MM.1S (cell line): ENCODE data around the gene PSTK.

ENCODE experiments used
- DNase-seq: peaks from one replicate; pipeline ENCODE4 v3.0.0-alpha.2; 2015
- H2AFZ ChIP-seq: fragments of 300-600 bp; sonication (generic); 2 replicates; pipeline ENCODE4 v1.6.0; 2016; ENCODE audit warnings: antibody characterized with exemption, low read length
- H3F3A ChIP-seq: fragments of 300-600 bp; sonication (generic); 2 replicates; pipeline ENCODE4 v1.6.1; 2016; ENCODE audit warnings: mild to moderate bottlenecking, antibody characterized with exemption, low read length, moderate library complexity, mixed read lengths; ENCODE audit not compliant: insufficient read depth
- H3K27ac ChIP-seq: fragments of 300-600 bp; sonication (generic); 2 replicates; pipeline ENCODE4 v1.5.1; 2016; ENCODE audit warnings: mild to moderate bottlenecking, low read length
- H3K27me3 ChIP-seq: fragments of 300-600 bp; sonication (generic); replicated peaks from 2 replicates; pipeline ENCODE4 v1.6.0; 2016; ENCODE audit warnings: low read length; ENCODE audit not compliant: insufficient read depth
- H3K36me3 ChIP-seq: fragments of 300-600 bp; sonication (generic); replicated peaks from 2 replicates; pipeline ENCODE4 v1.6.1; 2016; ENCODE audit warnings: mild to moderate bottlenecking, low read length, mixed read lengths; ENCODE audit not compliant: insufficient read depth
- H3K4me1 ChIP-seq: fragments of 300-600 bp; sonication (generic); 2 replicates; pipeline ENCODE4 v1.6.1; 2016; ENCODE audit warnings: low read length, mixed read lengths
- H3K4me2 ChIP-seq: fragments of 300-600 bp; sonication (generic); 2 replicates; pipeline ENCODE4 v1.6.0; 2016; ENCODE audit warnings: low read depth, low read length
- H3K4me3 ChIP-seq: fragments of 300-600 bp; sonication (generic); 2 replicates; pipeline ENCODE4 v1.5.1; 2016; ENCODE audit warnings: low read length, mixed read lengths
- H3K79me2 ChIP-seq: fragments of 300-600 bp; sonication (generic); 2 replicates; pipeline ENCODE4 v1.6.1; 2016; ENCODE audit warnings: mixed run types, low read length, mixed read lengths
- H3K9ac ChIP-seq: fragments of 300-600 bp; sonication (generic); 2 replicates; pipeline ENCODE4 v1.6.1; 2016; ENCODE audit warnings: low read length, mixed read lengths
- H3K9me2 ChIP-seq: fragments of 300-600 bp; sonication (generic); replicated peaks from 2 replicates; pipeline ENCODE4 v1.6.1; 2016; ENCODE audit warnings: mild to moderate bottlenecking, low read length, mixed read lengths; ENCODE audit not compliant: insufficient read depth
- H3K9me3 ChIP-seq: fragments of 300-600 bp; sonication (generic); replicated peaks from 2 replicates; pipeline ENCODE4 v1.6.1; 2016; ENCODE audit warnings: mild to moderate bottlenecking, low read length, mixed read lengths; ENCODE audit not compliant: insufficient read depth
- H4K20me1 ChIP-seq: fragments of 300-600 bp; sonication (generic); 2 replicates; pipeline ENCODE4 v1.6.1; 2016; ENCODE audit warnings: mild to moderate bottlenecking, low read length, moderate library complexity, mixed read lengths; ENCODE audit not compliant: insufficient read depth
- EZH2 ChIP-seq: fragments of 300-600 bp; sonication (generic); optimal IDR thresholded peaks from 2 replicates; pipeline ENCODE3; 2017; ENCODE audit warnings: low read depth, mild to moderate bottlenecking, antibody characterized with exemption, low read length, mixed read lengths
- EZH2phosphoT487 ChIP-seq: fragments of 300-600 bp; sonication (generic); IDR thresholded peaks from 2 replicates; pipeline ENCODE4 v1.6.1; 2018; ENCODE audit warnings: antibody characterized with exemption, low read length
- TF ChIP-seq, protein P1 (sequence below): fragments of 300-600 bp; sonication (generic); IDR thresholded peaks from 2 replicates; pipeline ENCODE4 v1.5.1; 2016; ENCODE audit warnings: antibody characterized with exemption, low read length, mixed read lengths

Gene PSTK, protein sequence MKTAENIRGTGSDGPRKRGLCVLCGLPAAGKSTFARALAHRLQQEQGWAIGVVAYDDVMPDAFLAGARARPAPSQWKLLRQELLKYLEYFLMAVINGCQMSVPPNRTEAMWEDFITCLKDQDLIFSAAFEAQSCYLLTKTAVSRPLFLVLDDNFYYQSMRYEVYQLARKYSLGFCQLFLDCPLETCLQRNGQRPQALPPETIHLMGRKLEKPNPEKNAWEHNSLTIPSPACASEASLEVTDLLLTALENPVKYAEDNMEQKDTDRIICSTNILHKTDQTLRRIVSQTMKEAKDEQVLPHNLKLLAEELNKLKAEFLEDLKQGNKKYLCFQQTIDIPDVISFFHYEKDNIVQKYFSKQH

DNA sequence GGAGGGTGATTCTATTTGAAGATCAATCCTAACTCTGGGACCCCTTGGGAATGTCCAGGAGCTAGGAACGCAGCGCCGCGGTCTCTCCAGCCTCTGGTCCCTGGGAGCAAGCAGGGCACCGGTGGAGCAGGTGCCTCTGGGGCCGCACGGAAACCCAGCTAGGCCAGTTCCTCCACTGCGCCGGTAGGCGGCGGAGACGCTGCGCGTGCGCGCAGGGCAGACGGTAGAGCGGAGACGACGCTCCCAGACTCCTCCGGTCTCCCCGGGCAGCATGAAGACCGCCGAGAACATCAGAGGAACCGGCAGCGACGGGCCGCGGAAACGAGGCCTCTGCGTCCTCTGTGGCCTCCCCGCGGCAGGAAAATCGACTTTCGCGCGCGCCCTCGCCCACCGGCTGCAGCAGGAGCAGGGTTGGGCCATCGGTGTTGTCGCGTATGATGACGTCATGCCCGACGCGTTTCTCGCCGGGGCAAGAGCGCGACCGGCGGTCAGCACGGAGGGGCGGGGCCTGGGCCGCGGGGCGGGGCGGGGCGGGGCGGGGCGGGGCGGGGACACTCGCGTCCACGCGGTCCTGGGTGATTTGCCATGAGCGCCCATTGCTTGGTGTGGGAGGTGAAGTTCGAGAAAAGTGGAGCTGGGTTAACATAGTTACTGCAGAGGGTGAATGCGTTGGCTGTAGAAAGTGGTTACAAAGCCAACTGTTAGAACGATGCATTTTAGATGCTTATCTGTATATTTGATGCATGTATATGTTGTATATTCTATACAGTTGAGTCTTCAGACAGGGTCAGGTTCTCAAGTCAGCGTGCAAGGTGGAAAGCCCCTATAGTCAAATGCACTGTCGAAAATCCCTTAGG, at the start of gene PSTK:
Gene PSTK (plus strand): TSS at position 193 of the 857 bp plus-strand sequence. CDS start 79 bp downstream, at position 272.
- H3K9ac ChIP-seq, result peak within 1 kb of the TSS; percentile 94
- peak within 1 kb of the TSS; percentile 92 for H2AFZ ChIP-seq
- TF ChIP-seq, protein P1, sequence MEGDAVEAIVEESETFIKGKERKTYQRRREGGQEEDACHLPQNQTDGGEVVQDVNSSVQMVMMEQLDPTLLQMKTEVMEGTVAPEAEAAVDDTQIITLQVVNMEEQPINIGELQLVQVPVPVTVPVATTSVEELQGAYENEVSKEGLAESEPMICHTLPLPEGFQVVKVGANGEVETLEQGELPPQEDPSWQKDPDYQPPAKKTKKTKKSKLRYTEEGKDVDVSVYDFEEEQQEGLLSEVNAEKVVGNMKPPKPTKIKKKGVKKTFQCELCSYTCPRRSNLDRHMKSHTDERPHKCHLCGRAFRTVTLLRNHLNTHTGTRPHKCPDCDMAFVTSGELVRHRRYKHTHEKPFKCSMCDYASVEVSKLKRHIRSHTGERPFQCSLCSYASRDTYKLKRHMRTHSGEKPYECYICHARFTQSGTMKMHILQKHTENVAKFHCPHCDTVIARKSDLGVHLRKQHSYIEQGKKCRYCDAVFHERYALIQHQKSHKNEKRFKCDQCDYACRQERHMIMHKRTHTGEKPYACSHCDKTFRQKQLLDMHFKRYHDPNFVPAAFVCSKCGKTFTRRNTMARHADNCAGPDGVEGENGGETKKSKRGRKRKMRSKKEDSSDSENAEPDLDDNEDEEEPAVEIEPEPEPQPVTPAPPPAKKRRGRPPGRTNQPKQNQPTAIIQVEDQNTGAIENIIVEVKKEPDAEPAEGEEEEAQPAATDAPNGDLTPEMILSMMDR, result peak; percentile 83
- TF ChIP-seq EZH2, result no peak
- TF ChIP-seq EZH2phosphoT487, result no peak
- H3K9me3 ChIP-seq, result no peaks in the 10 kb centered on the region
- peak within 1 kb of the TSS; percentile 81 for H3K4me3 ChIP-seq
- no peaks in the 10 kb centered on the region for H4K20me1 ChIP-seq
- no peaks in the 10 kb centered on the region for H3K9me2 ChIP-seq
- H3K27me3 ChIP-seq, result no peaks in the 10 kb centered on the region
- DNase-seq, result peak; percentile 92
- 0 out of 2 replicates have a peak, but pooled peaks cover 3% of the 10 kb centered on the region for H3F3A ChIP-seq
- peaks cover 7% of the 10 kb centered on the region; the same call in 1 of the 2 replicates for H3K4me1 ChIP-seq
- no peaks in the 10 kb centered on the region for H3K36me3 ChIP-seq
- H3K27ac ChIP-seq, result peak within 1 kb of the TSS; percentile 88
- no peaks in the 10 kb centered on the region for H3K79me2 ChIP-seq
- peak within 1 kb of the TSS; percentile 85 for H3K4me2 ChIP-seq

DNA sequence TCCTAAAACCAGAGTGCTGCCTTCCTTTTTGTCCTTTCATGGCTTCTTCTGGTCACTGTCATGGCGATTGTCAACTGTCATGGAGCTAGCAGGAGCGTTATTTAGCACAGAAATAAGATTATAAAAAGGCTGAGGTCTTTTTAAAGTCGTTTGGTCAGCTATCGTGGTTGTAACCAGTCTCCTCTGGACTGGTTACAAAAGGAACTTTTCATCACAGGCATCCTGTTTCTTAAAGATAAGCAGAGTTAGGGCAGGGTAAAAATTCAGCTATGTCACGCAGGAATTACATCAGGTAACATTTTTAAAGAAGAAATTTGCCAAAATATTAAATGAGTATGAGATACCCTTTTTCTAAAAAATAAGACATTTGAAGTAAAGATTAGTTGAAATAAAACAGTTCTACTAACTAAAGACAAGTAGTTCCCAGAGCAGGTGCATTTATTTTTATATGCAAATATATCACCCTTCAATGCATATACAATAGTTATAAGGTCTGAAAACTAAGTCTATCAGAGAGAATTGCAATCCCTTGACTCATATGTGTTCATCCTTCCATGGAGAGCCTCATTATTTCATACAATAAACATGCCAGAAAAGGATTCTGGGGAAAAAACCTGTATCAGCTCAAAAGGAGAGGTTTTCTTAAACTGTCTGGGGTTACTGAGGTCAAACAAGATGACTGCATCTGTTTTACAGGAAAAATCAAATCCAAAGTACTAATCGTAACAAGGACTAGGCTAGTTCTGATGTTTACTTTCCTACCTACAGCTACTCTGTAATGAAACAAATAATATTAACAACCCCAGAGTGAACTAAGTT, 48.9 kb upstream of the PSTK start:
- H3K36me3 ChIP-seq, result no peaks in the 10 kb centered on the region
- no peaks in the 10 kb centered on the region for H3F3A ChIP-seq

More for the DNA sequence above, 48.9 kb upstream of the PSTK start:
- H3K4me2 ChIP-seq, result no peak overlapping the region
- H3K9ac ChIP-seq, result no peak overlapping the region
- H3K27me3 ChIP-seq, result no peaks in the 10 kb centered on the region
- no peaks in the 10 kb centered on the region for H3K4me1 ChIP-seq
- no peak overlapping the region for H2AFZ ChIP-seq
- H4K20me1 ChIP-seq, result no peaks in the 10 kb centered on the region
- no peak overlapping the region for H3K4me3 ChIP-seq
- H3K27ac ChIP-seq, result no peak overlapping the region
- no peaks in the 10 kb centered on the region for H3K9me3 ChIP-seq
- TF ChIP-seq EZH2phosphoT487 (no peak), EZH2 (no peak)
- TF ChIP-seq, protein P1, result no peak
- no peaks in the 10 kb centered on the region for H3K9me2 ChIP-seq
- no peaks in the 10 kb centered on the region for H3K79me2 ChIP-seq
- no peak for DNase-seq
